SK-N-SH treated with all-trans-retinoic acid at 6 μM for 48 hours (cell line): ENCODE measurements around the gene CACNA1B.

Experiments used
- BACH2 ChIP-seq: fragments of 250-450 bp; sonication (Bioruptor Pico); IDR thresholded peaks from 2 replicates; pipeline ENCODE4 v1.9.0; 2021; ENCODE audit warnings: mild to moderate bottlenecking, borderline replicate concordance
- CREB5 ChIP-seq: fragments of 250-450 bp; sonication (Bioruptor Pico); IDR thresholded peaks from 2 replicates; pipeline ENCODE4 v1.5.1; 2020; ENCODE audit warnings: low read depth, mild to moderate bottlenecking, moderate library complexity
- PPARA ChIP-seq: fragments of 250-450 bp; sonication (Bioruptor Pico); IDR thresholded peaks from 2 replicates; pipeline ENCODE4 v1.5.0; 2020; ENCODE audit warnings: mild to moderate bottlenecking, borderline replicate concordance
- ZFP3 ChIP-seq: fragments of 250-450 bp; sonication (Bioruptor Pico); IDR thresholded peaks from 2 replicates; pipeline ENCODE4 v1.5.0; 2020; ENCODE audit warnings: mild to moderate bottlenecking, moderate library complexity
- ZFP30 ChIP-seq: fragments of 450-650 bp; formaldehyde crosslinking; IDR thresholded peaks from 2 replicates; pipeline ENCODE4 v1.5.0; 2022; ENCODE audit warnings: mild to moderate bottlenecking, moderate library complexity
- ZNF565 ChIP-seq: fragments of 450-650 bp; formaldehyde crosslinking; conservative IDR thresholded peaks from 2 replicates; pipeline ENCODE4 v1.5.0; 2020; ENCODE audit warnings: low read depth, mild to moderate bottlenecking, moderate library complexity

GRCh38 chr9:137970686-137971476 lies 93.3 kb downstream of the CACNA1B start:
- TF ChIP-seq CREB5 (CRISPR knock-in tag) (no peak), PPARA (CRISPR knock-in tag) (no peak), ZFP3 (CRISPR knock-in tag) (no peak), ZFP30 (CRISPR knock-in tag) (no peak), BACH2 (CRISPR knock-in tag) (no peak), ZNF565 (no peak)
